HUDEP-2 (cell line): Measurements from ENCODE around the gene DMWD.
"Not testable (repeated sequence)": the region's sequence is repeated elsewhere in the genome, so short reads cannot be mapped to it uniquely, and the experiment has no call there.

Experiments used
- DNase-seq, 76 experiments: peaks; one replicate each; lab custom pipeline; 2025; ENCODE audit not compliant: unreplicated experiment in 76 of 76; lab: John Stamatoyannopoulos, UW

The DMWD gene

DNA sequence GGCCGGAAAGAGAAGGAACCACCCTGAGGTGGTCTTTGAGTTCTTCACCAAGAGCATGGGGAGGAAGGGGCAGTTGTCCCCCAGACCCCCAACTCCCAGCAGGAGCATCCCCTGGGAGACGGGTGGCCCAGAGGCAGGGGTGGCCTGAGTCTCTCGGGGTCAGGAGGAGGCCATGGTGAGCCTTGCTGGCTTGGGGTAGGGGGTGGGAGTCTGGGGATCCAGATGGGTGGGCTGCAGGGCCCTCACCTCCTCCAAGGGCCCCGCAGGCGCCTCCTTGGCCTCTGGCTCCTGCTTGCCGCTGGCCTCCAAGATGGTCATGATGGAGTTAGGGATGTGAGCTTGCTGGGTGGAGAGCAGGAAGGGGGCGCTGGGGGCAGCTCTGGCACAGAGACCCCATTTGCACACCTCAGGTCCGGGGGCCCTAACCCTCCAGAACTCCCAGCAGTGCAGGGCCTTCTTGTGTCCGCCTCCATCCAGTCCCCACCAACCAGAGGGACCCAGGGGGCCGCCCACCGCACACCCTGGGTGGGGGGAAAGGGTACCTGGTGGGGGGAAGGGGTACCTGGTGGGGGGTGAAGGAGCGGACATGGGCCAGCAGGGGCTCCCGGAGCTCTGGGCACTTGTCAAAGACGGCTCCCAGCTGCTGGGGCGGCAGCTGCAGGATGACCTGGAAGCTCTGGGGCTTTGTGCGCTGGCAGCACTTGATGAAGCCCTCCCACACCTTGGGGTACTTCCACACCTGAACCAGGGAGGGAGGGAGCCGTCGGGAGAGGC, 23.8 kb upstream of the DMWD start:
- no peak for DNase-seq

DNA sequence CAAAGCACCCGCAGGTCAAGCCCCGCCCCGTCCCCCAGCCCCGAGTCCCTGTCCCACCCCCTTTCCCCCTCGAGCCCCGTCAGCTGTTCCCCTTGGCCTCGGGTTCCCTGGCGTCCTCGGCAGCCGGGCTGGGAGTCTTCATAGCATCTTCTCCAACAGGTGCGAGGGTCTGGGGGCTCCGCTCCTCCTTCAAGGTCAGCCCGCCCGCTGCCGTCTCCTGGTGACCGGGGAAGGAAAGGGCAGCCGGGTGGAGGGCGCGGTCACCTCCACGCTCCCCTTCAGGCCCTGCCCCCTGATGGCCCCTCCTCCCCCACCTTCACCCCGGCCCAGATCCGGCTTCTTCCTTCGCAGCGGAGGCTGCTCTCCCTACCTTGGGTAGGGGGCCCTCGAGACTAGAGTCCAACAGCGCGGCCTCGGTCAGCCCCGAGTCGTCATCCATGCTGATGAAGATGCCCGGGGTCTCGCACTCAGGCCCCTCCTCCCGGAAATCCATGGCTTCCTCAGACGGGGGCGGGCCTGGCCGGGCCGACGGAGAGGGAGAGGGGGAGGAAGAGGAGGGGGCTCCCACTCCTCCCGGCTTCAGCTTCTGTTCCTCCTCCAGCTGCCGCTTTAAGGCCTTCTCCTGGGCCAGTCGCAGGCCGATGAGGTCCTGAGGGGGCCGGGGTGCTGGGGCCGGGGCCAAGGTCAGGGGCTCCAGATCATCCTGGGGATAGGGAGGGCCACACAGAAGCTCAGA, 23.0 kb upstream of the DMWD start:
- no peak for DNase-seq

GRCh38 chr19:45814851-45815480, 22.3 kb upstream of the DMWD start, which contains the start of gene RSPH6A:
Gene RSPH6A, minus strand, starts transcription at chr19:45815308. Its CDS starts 132 bp downstream, at chr19:45815176.
- no peak for DNase-seq

GRCh38 chr19:45814166-45814780, 21.6 kb upstream of the DMWD start:
- DNase-seq: no peak

- no peak for DNase-seq
These were observed 19.7 kb upstream of the DMWD start for GRCh38 chr19:45812297-45812696.

- DNase-seq: peak in 2 of 76 experiments; percentile 13 to 37
These were observed 17.1 kb upstream of the DMWD start for GRCh38 chr19:45809643-45810159.

GRCh38 chr19:45805719-45806118, 13.1 kb upstream of the DMWD start:
- DNase-seq: no peak

DNA sequence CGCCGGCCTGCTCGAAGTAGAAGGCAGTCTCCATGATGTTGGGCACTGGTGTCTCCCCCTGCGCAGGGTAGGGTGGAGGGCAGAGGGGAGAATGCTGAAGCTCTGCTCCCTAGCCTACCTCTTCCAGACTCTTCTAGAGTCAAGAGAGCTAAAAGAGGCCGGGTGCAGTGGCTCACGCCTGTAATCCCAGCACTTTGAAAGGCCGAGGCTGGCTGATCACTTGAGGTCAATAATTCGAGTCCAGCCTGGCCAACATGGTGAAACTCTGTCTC, 12.2 kb upstream of the DMWD start:
- DNase-seq: no peak

DNA sequence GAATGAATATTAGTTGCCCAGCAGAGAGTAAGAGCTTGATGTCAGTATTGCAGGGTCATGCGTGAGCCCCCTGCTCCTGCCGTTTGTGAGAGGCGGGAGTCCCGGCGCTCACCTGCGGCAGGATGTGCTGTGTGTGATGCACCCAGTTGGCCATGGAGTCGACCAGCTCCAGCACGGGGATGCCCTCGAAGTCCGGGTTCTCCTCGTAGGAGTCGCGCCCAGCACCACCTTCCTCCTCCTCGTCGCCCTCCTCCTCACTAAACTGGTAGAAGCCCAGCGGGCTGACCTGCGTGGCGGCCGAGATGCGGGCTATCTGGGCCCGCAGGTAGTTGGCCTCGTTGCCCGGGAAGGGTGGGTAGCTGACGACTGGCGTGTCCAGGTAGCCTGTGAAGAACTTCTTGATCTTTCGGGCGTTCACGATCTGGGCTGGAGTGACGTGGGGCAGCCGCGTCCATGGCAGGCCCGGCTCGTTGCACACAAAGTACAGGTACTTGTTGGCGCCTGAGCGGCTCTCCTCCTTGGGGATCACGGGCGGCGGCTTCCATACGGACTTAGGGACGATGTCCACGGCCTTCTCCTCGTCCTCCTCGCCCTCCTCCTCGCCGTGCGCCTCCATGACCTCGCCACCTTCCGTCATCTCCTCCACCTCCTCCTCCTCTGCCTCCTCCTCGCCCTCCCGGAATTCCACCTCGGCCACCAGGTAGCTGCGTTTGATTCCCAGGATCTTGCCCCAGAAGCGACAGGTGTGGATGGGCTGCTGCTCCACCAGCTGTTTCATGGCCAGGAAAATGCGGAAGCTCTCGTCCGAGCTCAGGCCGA, 11.7 kb upstream of the DMWD start:
- no peak for DNase-seq

GRCh38 chr19:45801603-45802175, 9.0 kb upstream of the DMWD start:
- no peak for DNase-seq

DNA sequence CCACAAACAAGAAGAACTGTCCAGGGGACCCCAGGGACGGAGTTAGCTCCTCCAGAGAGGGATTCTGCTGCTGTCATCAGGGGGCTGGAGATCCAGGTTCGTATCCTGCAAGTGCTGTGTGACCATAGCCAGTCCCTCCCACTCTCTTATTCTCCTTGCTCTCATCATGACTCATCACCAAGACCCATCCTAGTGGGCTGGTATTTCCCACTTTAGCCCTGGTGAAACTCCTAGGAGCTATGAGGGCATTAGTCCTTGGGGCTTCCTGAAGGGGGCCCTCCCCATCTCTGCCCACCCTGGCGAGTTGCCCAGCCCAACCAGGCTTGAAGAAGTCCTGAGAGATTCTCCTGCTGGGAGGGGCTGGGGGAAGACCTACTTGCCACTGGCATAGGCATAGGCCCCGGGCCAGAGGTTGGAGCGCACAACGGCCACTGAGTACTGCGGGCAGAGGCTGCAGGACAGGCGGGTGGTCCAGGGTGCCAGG, 7.5 kb upstream of the DMWD start:
- DNase-seq: no peak

GRCh38 chr19:45799541-45799940, 6.9 kb upstream of the DMWD start:
- DNase-seq: not testable (repeated sequence)

DNA sequence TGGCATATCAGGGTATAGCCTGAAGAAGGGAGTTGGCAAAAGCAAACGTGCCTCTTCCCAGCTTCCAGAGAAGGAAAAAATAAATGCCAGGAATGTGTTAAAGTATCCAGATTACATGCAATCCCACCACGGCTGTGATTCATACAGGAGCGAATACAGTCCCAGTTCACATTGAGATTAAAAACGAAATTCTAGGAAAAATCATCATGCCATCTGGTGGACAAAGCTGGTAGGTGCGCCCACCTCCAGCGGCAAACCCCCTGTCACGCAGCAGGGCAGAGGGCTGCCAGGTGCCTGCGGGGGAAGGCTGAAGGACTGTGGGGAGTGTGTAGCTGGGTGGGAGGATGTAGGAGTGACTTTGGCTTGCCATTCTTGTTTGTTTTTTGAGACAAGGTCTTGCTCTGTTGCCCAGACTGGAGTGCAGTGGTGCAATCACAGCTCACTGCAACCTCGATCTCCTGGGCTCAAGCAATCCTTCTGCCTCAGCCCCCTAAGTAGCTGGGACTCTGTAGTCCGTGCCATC, 6.4 kb upstream of the DMWD start:
- DNase-seq: peak in 34 of 76 experiments; percentile 10 to 67 (median 33)

DNA sequence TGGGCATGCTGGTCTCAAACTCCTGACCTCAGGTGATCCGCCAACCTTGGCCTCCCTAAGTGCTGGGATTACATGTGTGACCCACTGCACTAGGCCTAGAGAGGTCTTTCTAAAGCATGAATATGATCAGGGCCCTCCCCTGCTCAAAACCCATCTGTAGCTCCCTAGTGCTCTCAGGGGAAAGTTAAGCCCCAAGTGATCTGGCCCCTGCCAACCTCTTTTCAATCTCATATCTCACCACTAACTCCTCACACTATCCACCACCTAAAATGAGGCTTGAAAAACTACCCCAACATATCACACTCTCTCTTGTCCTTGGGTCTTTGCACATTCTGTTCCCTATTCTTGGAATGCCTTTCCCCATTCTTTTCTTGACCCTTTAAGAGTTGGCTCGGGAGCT, 2.0 kb upstream of the DMWD start:
- no peak for DNase-seq

DNA sequence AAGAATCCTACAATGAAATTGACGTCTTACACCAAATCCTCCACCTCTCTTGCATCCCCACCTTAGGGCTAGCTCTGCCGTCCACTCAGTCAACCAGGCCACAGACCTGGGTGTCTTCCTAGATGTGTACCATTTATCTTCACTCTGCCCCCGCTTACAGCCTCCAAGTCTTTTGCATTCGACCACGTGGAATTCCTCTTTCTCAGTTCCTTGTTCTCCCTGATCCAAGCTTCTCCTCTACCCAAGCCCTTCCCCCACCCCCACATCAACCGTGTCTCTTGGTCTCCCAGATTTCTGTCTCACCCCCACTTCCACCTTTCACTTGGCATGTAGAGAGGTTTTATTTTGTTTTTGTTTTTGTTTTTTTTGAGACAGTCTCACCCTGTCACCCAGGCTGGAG, 1.2 kb upstream of the DMWD start:
- no peak for DNase-seq

- no peak for DNase-seq
These were observed 526 bp upstream of the DMWD start for GRCh38 chr19:45793178-45793564.

DNA sequence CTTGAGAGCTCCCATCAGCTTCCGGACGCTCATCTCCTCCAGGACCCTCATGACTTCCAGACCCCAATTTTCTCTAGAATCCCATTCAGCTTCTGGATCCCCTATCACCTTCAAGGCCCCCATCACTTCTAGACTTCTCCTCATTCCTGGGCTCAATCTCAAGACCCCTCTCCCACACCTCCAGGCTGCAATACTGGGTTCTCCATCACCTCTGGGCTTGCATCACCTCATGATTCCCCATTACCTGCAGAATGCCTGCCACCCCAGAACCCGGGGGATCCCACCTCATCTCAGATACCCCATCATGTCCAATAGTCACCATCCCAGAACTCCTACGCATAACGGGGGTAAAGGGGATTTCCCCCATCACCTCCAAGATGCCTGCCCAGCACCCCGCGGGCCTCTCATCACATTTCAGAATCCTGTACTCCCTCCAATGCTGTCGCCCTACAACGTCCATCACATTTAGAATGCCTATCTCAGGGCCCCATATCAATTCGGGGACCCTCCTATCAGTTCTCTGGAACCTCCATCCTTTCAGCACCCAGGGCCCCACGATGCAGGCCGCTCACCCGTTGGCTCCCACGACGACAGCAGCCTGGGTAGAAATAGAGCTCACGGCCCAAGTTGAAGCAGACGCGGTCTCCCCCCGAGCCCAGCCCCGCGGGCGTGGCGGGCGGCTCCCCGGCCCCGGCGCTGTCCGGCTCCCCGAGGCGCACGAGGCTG, 738 bp downstream of the DMWD start:
- DNase-seq: peak in 1 of 76 experiments; percentile 9

GRCh38 chr19:45790942-45791341, 1.7 kb downstream of the DMWD start:
- DNase-seq: no peak
